Choroid plexus epithelial cell (primary cell): ENCODE measurements around the gene PNKD.
"Not testable (repeated sequence)": the region's sequence is repeated elsewhere in the genome, so short reads cannot be mapped to it uniquely, and the experiment has no call there.

Experiments used
- DNase-seq: peaks from one replicate; pipeline ENCODE4 v3.0.0-alpha.2; 2010; ENCODE audit warnings: low read depth
- H3K4me3 ChIP-seq: 2 replicates; pipeline ENCODE4 v1.5.1; 2011; ENCODE audit warnings: low read depth, mild to moderate bottlenecking, control low read depth, low read length, moderate library complexity
- TF ChIP-seq, protein P1 (sequence below): conservative IDR thresholded peaks from 2 replicates; pipeline ENCODE4 v1.5.1; 2011; ENCODE audit warnings: low read depth, mild to moderate bottlenecking, control low read depth, inconsistent platforms, low read length, moderate library complexity

PNKD gene

GRCh38 chr2:218312267-218312756 lies 42.0 kb downstream of the PNKD start:
- no peak for DNase-seq
- TF ChIP-seq, protein P1, sequence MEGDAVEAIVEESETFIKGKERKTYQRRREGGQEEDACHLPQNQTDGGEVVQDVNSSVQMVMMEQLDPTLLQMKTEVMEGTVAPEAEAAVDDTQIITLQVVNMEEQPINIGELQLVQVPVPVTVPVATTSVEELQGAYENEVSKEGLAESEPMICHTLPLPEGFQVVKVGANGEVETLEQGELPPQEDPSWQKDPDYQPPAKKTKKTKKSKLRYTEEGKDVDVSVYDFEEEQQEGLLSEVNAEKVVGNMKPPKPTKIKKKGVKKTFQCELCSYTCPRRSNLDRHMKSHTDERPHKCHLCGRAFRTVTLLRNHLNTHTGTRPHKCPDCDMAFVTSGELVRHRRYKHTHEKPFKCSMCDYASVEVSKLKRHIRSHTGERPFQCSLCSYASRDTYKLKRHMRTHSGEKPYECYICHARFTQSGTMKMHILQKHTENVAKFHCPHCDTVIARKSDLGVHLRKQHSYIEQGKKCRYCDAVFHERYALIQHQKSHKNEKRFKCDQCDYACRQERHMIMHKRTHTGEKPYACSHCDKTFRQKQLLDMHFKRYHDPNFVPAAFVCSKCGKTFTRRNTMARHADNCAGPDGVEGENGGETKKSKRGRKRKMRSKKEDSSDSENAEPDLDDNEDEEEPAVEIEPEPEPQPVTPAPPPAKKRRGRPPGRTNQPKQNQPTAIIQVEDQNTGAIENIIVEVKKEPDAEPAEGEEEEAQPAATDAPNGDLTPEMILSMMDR, result no peak
- H3K4me3 ChIP-seq, result no peak overlapping the region

GRCh38 chr2:218313356-218313755 lies 43.0 kb downstream of the PNKD start:
- no peak overlapping the region for H3K4me3 ChIP-seq
- TF ChIP-seq, protein P1, result no peak
- no peak for DNase-seq

DNA sequence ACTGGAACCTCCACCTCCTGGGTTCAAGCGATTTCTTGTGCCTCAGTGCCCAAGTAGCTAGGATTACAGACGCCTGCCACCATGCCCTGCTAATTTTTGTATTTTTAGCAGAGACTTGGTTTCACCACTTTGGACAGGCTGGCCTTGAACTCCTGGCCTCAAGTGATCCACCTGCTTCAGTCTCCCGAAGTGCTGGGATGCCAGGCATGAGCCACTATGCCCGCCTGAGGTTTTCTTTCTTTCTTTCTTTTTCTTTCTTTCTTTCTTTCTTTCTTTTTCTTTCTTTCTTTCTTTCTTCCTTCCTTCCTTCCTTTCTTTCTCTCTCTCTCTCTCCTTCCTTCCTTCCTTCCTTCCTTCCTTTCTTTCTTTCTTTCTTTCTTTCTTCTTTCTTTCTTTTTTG lies 44.4 kb downstream of the PNKD start:
- not testable (repeated sequence) for H3K4me3 ChIP-seq, DNase-seq

DNA sequence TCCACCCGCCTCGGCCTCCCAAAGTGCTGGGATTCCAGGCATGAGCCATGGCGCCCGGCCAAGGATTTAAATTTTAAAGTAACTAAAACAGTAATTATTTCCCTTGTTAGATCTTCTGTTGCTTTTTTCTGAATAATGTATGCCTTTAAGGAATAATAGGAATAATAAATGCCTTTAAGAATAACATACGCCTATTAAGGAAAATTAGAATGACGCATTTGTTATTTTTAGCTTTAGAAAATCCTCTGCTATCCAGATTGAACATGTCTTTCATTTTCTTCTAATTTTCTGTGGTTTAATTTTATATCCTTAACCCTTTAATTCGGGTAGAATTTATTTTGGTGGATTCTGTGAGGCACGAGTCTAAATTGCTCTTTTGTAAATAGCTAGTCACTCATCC lies 45.1 kb downstream of the PNKD start:
- H3K4me3 ChIP-seq, result no peak overlapping the region
- DNase-seq, result no peak
- TF ChIP-seq, protein P1, result no peak

DNA sequence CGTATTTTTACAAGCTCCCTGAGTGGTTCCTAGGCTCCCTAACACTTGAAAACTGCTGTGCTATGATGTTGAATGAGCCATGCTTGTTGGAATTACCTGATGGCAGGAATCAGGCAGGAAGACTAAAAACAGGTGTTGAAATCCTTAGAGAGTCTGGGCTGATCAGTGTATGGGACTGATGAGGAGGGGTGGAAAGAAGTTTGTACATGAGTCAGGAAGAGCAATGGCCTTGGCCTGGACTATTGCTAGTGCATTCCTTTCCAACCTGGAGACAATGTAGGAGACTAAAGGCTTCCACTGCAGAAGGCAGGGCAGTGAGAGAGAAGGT lies 46.9 kb downstream of the PNKD start:
- DNase-seq, result no peak

GRCh38 chr2:218317835-218318234 lies 47.5 kb downstream of the PNKD start:
- DNase-seq, result no peak
- TF ChIP-seq, protein P1, result no peak

More for the DNA sequence above, 46.9 kb downstream of the PNKD start:
- H3K4me3 ChIP-seq, result no peak overlapping the region
- TF ChIP-seq, protein P1, result no peak

GRCh38 chr2:218318241-218318640 lies 47.9 kb downstream of the PNKD start:
- no peak for DNase-seq
- TF ChIP-seq, protein P1, result no peak

More at GRCh38 chr2:218317835-218318234, 47.5 kb downstream of the PNKD start:
- H3K4me3 ChIP-seq, result no peak overlapping the region

More at GRCh38 chr2:218318241-218318640, 47.9 kb downstream of the PNKD start:
- no peak overlapping the region for H3K4me3 ChIP-seq
